ENCODE measurements around the gene RFLNA. TPM values are rescaled to one million over a fixed set of nuclear protein-coding genes. Genes with fewer than 3 reads are reported as not detected.

RFLNA gene
- total and polyA plus RNA-seq, 4 donors = 0.40 to 1.8 (median 1.4) TPM

DNA sequence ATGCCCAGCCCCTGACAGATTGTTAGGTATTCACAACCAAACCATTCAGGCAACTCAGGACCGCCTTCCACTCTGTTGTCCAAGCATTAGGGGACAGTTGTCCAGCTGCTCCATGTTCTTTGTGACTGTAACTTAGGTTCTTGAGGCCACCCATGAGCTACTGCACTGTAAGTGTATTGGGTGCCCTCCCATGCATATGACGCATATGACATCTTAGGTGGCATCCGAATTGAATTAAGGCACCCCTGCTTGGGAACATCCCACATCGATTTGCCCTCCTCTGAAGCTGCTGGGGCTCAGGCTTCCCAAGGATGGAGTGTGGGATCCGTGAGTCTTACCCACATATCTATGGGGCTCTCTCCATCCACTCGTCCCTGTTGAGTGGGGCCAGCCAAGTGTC lies 17.7 kb downstream of the RFLNA start:
- ATAC-seq (ENCODE audit: insufficient read depth, low FRiP score) (no peak), DNase-seq (no peak)
- peaks cover 0 to 1% (median 0%) of the 10 kb centered on the region in 3 donors for H3K27me3 ChIP-seq (ENCODE audit: control insufficient read depth in 3 of 3, insufficient read depth in 3 of 3, low read length in 2 of 3)
- H3K36me3 ChIP-seq (ENCODE audit: control insufficient read depth in 4 of 4, insufficient read depth in 4 of 4, low read length in 4 of 4) = no peaks in the 10 kb centered on the region
- no peak for TF ChIP-seq CTCF (IDR thresholded peaks at IDR 0.05; ENCODE audit: control extremely low read depth, extremely low read depth)
- H3K9me3 ChIP-seq (ENCODE audit: control insufficient read depth in 4 of 4, insufficient read depth in 3 of 4, low read length in 3 of 4) = no peaks in the 10 kb centered on the region
- no peak overlapping the region for H3K9ac ChIP-seq (ENCODE audit: insufficient read depth in 1 of 2, low read length in 2 of 2)
- H3K4me3 ChIP-seq = no peak overlapping the region
- H3K4me1 ChIP-seq (ENCODE audit: control insufficient read depth in 5 of 5, insufficient read depth in 5 of 5, low read length in 5 of 5) = peaks cover 0 to 7% (median 0%) of the 10 kb centered on the region in 5 donors
- 76 to 80% methylated on average over 6 of the region's 6 CpGs for WGBS, 2 donors
- no peak overlapping the region for H3K27ac ChIP-seq (ENCODE audit: low read depth in 1 of 2, low read length in 1 of 2)

GRCh38 chr12:124314207-124314606 lies 19.3 kb downstream of the RFLNA start:
- Histone ChIP-seq H3K9ac (ENCODE audit: insufficient read depth in 1 of 2, low read length in 2 of 2) (no peak overlapping the region), H3K27me3 (ENCODE audit: control insufficient read depth in 3 of 3, insufficient read depth in 3 of 3, low read length in 2 of 3) (peaks cover 0 to 11% (median 0%) of the 10 kb centered on the region in 3 donors), H3K4me3 (no peak overlapping the region), H3K27ac (ENCODE audit: low read depth in 1 of 2, low read length in 1 of 2) (no peak overlapping the region), H3K4me1 (ENCODE audit: control insufficient read depth in 5 of 5, insufficient read depth in 5 of 5, low read length in 5 of 5) (peaks cover 0 to 7% (median 0%) of the 10 kb centered on the region in 5 donors), H3K36me3 (ENCODE audit: control insufficient read depth in 4 of 4, insufficient read depth in 4 of 4, low read length in 4 of 4) (no peaks in the 10 kb centered on the region), H3K9me3 (ENCODE audit: control insufficient read depth in 4 of 4, insufficient read depth in 3 of 4, low read length in 3 of 4) (no peaks in the 10 kb centered on the region)
- DNase-seq (no peak), ATAC-seq (ENCODE audit: insufficient read depth, low FRiP score) (no peak)
- 93 to 94% methylated on average over 26 to 30 of the region's 30 CpGs for WGBS, 2 donors
- TF ChIP-seq CTCF (IDR thresholded peaks at IDR 0.05; ENCODE audit: control extremely low read depth, extremely low read depth) = no peak

DNA sequence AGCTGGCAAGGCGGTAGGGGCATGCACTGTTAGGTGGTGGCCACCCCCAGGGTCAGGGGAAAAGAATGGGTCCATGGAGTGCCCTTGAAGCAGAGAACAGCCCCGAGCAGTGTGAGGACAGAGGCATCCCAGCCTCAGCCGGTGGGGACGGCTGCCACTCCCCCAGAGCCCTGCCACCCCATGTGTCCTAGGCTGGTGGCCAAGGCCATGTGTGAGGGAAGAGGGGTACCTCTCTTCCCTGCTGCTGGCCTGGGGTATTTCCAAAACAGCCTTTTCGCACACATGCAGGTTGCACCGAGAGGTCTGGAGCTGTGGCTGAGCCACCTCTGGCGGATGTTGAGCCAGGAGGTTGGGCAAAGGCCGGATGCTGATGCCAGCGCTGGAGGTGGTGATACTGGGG lies 19.9 kb downstream of the RFLNA start:
- Histone ChIP-seq H3K4me1 (ENCODE audit: control insufficient read depth in 5 of 5, insufficient read depth in 5 of 5, low read length in 5 of 5) (peaks cover 0 to 7% (median 0%) of the 10 kb centered on the region in 5 donors), H3K4me3 (no peak overlapping the region), H3K9me3 (ENCODE audit: control insufficient read depth in 4 of 4, insufficient read depth in 3 of 4, low read length in 3 of 4) (no peaks in the 10 kb centered on the region), H3K36me3 (ENCODE audit: control insufficient read depth in 4 of 4, insufficient read depth in 4 of 4, low read length in 4 of 4) (no peaks in the 10 kb centered on the region), H3K27me3 (ENCODE audit: control insufficient read depth in 3 of 3, insufficient read depth in 3 of 3, low read length in 2 of 3) (peaks cover 0 to 11% (median 0%) of the 10 kb centered on the region in 3 donors), H3K27ac (ENCODE audit: low read depth in 1 of 2, low read length in 1 of 2) (no peak overlapping the region), H3K9ac (ENCODE audit: insufficient read depth in 1 of 2, low read length in 2 of 2) (no peak overlapping the region)
- no peak for ATAC-seq (ENCODE audit: insufficient read depth, low FRiP score)
- DNase-seq = no peak
- no peak for TF ChIP-seq CTCF (IDR thresholded peaks at IDR 0.05; ENCODE audit: control extremely low read depth, extremely low read depth)
- WGBS, 2 donors = 86% methylated on average over 9 of the region's 9 CpGs

Data from lung (tissue), 12 donors.